Measurements from ENCODE around the gene VARS2. TPM values are rescaled to one million over a fixed set of nuclear protein-coding genes. Genes with fewer than 3 reads are reported as not detected.

VARS2 gene
- total and polyA plus RNA-seq, 2 experiments from 2014 or later: 27.5 to 61.3 TPM

DNA sequence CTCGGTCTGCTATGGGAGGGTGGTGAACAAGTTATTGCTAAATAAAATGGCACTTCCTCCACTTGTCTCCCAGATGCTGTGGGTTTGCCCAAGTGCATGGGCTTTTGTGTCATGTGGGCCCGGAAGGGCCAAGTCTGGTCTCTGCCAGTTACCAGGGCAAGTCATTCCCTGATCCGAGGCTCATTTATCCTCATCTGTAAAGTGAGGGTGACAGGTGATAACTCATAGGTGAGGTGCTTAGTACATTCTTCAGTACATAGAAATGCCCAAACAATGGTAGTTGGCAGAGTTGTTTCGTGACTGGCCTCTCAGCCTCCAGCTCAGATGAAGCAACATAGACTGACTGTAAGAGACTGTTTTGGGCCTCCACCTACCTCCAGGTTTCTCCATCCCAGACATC, 24.7 kb downstream of the VARS2 start:
- Histone ChIP-seq H3K27ac (no peak overlapping the region), H3K4me1 (ENCODE audit: low read depth) (no peaks in the 10 kb centered on the region), H3K9me3 (ENCODE audit: low read depth) (no peaks in the 10 kb centered on the region), H3K27me3 (no peaks in the 10 kb centered on the region), H3K4me3 (no peak overlapping the region), H3K36me3 (no peaks in the 10 kb centered on the region)
- no peak for TF ChIP-seq CTCF (IDR thresholded peaks at IDR 0.05; ENCODE audit: low read depth, low read length)
- no peak for DNase-seq (ENCODE audit: low read depth in 1 of 2, low spot score in 1 of 2)

DNA sequence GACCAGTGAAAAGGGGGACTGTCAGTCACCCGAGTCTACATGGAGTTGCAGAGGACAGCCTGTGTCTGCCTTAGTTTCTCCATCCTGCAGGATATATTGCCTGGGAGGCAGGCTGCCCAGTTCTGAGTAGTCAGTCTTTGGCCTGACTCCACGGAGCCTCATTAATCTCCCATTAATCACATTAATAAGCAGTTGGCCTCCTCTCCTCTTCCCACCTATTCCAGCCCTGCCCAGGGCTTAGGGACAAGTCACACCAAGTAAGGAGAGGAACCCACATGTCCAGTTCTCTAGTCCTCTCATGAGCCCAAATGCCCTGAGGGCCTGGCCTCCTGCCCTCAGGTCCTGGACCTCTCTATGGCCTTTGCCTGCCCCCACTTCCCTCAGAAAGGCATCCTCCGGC, 25.4 kb downstream of the VARS2 start:
- TF ChIP-seq CTCF (IDR thresholded peaks at IDR 0.05; ENCODE audit: low read depth, low read length): no peak
- no peaks in the 10 kb centered on the region for H3K9me3 ChIP-seq (ENCODE audit: low read depth)
- DNase-seq (ENCODE audit: low read depth in 1 of 2, low spot score in 1 of 2): no peak
- H3K27me3 ChIP-seq: no peaks in the 10 kb centered on the region
- H3K4me3 ChIP-seq: no peak overlapping the region
- no peaks in the 10 kb centered on the region for H3K36me3 ChIP-seq
- no peak overlapping the region for H3K27ac ChIP-seq
- no peaks in the 10 kb centered on the region for H3K4me1 ChIP-seq (ENCODE audit: low read depth)

- no peak within 1 kb of the TSS for H3K27ac ChIP-seq
- no peaks in the 10 kb centered on the region for H3K36me3 ChIP-seq
- no peaks in the 10 kb centered on the region for H3K4me1 ChIP-seq (ENCODE audit: low read depth)
- no peak for DNase-seq (ENCODE audit: low read depth in 1 of 2, low spot score in 1 of 2)
- H3K9me3 ChIP-seq (ENCODE audit: low read depth): no peaks in the 10 kb centered on the region
- no peak for TF ChIP-seq CTCF (IDR thresholded peaks at IDR 0.05; ENCODE audit: low read depth, low read length)
- H3K27me3 ChIP-seq: no peaks in the 10 kb centered on the region
- no peak within 1 kb of the TSS for H3K4me3 ChIP-seq
Measured at GRCh38 chr6:30940361-30940986, 26.4 kb downstream of the VARS2 start, which contains the start of gene MUCL3. MUCL3 (plus strand) TSS chr6:30940973; CDS start chr6:30941000, 27 bp downstream.

DNA sequence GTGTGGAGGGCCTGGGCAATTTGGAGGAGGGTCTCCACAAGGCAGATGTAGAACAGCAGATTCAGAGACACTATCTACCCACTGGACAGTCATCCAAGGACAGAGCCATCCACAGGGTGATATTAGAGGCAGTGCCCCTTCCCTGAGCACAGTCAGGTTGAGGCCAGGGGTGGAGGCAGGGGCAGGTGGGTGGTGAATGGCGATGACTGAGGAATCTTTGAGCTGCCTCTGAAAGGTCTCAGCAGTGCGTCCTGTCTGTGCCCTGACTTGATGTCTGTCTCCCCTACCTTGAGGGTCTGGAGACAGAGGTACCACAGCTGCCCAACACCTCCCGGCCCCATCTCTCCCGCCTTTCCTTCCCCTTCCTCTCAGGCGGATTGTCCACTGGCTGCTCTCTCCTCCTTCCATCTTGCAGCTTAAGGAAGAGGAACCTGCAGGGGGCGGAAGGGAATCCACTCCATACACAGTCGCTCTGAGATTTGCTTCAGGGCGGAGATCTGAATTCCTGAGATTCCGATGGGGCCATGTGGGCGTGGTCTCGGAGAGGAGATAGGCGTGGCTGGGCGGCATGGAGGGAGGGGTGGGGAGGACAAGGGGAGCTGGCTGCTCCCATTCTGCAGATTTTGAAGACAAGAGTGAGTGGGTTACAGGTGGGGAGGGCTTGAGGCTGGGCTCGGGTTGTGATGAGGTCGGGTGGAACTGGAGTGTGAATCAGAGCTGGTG, 28.5 kb downstream of the VARS2 start:
- Histone ChIP-seq H3K36me3 (no peaks in the 10 kb centered on the region), H3K27me3 (no peaks in the 10 kb centered on the region), H3K27ac (no peak overlapping the region), H3K4me3 (no peak overlapping the region), H3K9me3 (ENCODE audit: low read depth) (no peaks in the 10 kb centered on the region), H3K4me1 (ENCODE audit: low read depth) (no peaks in the 10 kb centered on the region)
- DNase-seq (ENCODE audit: low read depth in 1 of 2, low spot score in 1 of 2): peak; percentile 88 to 90
- peak; percentile 80 for TF ChIP-seq CTCF (IDR thresholded peaks at IDR 0.05; ENCODE audit: low read depth, low read length)

DNA sequence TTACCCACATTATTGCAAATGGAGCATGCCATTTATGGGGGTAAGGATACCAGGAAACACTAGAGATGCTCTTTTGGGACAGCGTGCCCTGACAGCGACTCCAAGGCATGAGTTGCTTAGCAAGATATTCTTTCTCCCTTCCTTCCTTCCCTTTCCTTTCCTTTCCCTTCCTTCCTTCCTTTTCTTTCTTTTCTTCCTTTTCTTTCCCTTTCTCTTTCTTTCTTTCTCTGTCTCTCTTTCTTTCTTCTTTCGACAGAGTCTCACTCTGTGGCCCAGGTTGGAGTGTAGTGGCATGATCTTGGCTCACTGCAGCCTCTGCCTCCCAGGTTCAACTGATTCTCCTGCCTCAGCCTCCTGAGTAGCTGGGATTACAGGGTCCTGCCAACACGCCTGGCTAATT, 30.0 kb downstream of the VARS2 start:
- Histone ChIP-seq H3K27me3 (no peaks in the 10 kb centered on the region), H3K27ac (no peak overlapping the region), H3K9me3 (ENCODE audit: low read depth) (no peaks in the 10 kb centered on the region), H3K36me3 (no peaks in the 10 kb centered on the region), H3K4me1 (ENCODE audit: low read depth) (no peaks in the 10 kb centered on the region), H3K4me3 (no peak overlapping the region)
- no peak for DNase-seq (ENCODE audit: low read depth in 1 of 2, low spot score in 1 of 2)
- TF ChIP-seq CTCF (IDR thresholded peaks at IDR 0.05; ENCODE audit: low read depth, low read length): no peak

Measured in cardiac muscle cell (in vitro differentiated cells and primary cell).